ENCODE data around the gene PIK3R1.

PIK3R1 gene

DNA sequence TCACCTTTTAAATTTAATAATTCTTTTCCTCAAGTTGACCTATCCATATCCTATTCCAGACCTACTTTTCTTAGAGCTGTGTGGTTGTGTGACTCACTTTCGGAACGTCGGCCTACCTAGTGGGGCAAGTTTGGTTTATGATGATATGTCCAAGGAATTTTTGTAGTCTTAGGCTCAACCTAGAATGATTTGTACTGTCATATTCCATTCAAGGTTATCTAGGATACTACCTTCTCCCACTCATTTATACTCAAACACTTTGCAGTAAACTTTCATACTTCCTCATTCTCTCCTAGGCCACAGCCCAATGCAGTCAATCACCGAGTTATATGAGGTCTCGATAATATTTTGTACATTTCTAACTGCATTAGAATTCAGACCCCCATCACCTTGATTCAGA, 61.9 kb downstream of the PIK3R1 start:
- no peak for DNase-seq (ENCODE audit: low spot score in 2 of 2)
- ATAC-seq, result no peak
- Mint-ChIP-seq H3K27ac (peak overlapping the region; percentile 20), H3K4me1 (peaks cover 83% of the 10 kb centered on the region), H3K4me3 (no peak overlapping the region), H3K36me3 (peaks cover 82% of the 10 kb centered on the region), H3K9me3 (no peaks in the 10 kb centered on the region)

GRCh38 chr5:68279984-68280383, 64.4 kb downstream of the PIK3R1 start:
- Mint-ChIP-seq H3K4me3 (peak overlapping the region; percentile 70), H3K36me3 (peaks cover 84% of the 10 kb centered on the region), H3K4me1 (peaks cover 84% of the 10 kb centered on the region), H3K27ac (peak overlapping the region; percentile 92), H3K9me3 (no peaks in the 10 kb centered on the region)
- peak; percentile 93 for ATAC-seq
- DNase-seq (ENCODE audit: low spot score in 2 of 2), result no peak

- H3K4me1 Mint-ChIP-seq, result peaks cover 87% of the 10 kb centered on the region
- no peak for DNase-seq (ENCODE audit: low spot score in 2 of 2)
- no peak for ATAC-seq
- no peaks in the 10 kb centered on the region for H3K9me3 Mint-ChIP-seq
- peak overlapping the region; percentile 70 for H3K4me3 Mint-ChIP-seq
- H3K36me3 Mint-ChIP-seq, result peaks cover 68% of the 10 kb centered on the region
- peak overlapping the region; percentile 92 for H3K27ac Mint-ChIP-seq
Observed at GRCh38 chr5:68282001-68282400, 66.4 kb downstream of the PIK3R1 start.

DNA sequence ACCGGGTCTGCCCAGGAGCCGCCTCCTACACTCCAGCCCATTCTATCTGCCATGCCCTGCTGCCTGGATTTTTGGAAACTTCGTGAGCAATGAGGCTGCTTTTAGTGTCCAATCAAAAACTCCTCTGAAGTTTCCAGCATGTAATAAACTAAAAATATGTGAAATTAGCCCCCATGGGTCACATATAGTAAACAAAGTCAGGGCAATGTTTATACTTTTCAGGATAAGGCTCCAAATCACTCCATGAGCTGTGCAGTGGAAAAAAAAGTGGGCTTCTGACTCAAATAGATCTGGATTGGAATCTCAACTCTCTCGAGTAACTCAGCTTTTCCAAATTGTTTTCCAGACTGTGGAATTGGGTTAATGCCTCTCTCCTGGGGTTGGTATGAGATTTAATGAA, 68.2 kb downstream of the PIK3R1 start:
- Mint-ChIP-seq H3K4me3 (peak overlapping the region; percentile 85), H3K27ac (peak overlapping the region; percentile 92), H3K36me3 (peaks cover 64% of the 10 kb centered on the region), H3K4me1 (peaks cover 91% of the 10 kb centered on the region), H3K9me3 (no peaks in the 10 kb centered on the region)
- ATAC-seq (no peak), DNase-seq (ENCODE audit: low spot score in 2 of 2) (no peak)

GRCh38 chr5:68285075-68285840, 69.7 kb downstream of the PIK3R1 start:
- H3K4me3 Mint-ChIP-seq, result peak overlapping the region; percentile 85
- DNase-seq (ENCODE audit: low spot score in 2 of 2), result no peak
- no peaks in the 10 kb centered on the region for H3K9me3 Mint-ChIP-seq
- no peak for ATAC-seq
- peak overlapping the region; percentile 92 for H3K27ac Mint-ChIP-seq
- peaks cover 89% of the 10 kb centered on the region for H3K4me1 Mint-ChIP-seq
- peaks cover 56% of the 10 kb centered on the region for H3K36me3 Mint-ChIP-seq

GRCh38 chr5:68285851-68286611, 70.5 kb downstream of the PIK3R1 start:
- ATAC-seq (no peak), DNase-seq (ENCODE audit: low spot score in 2 of 2) (no peak)
- peak overlapping the region; percentile 92 for H3K27ac Mint-ChIP-seq
- no peaks in the 10 kb centered on the region for H3K9me3 Mint-ChIP-seq
- peaks cover 48% of the 10 kb centered on the region for H3K36me3 Mint-ChIP-seq
- H3K4me3 Mint-ChIP-seq, result peak overlapping the region; percentile 85
- H3K4me1 Mint-ChIP-seq, result peaks cover 89% of the 10 kb centered on the region

DNA sequence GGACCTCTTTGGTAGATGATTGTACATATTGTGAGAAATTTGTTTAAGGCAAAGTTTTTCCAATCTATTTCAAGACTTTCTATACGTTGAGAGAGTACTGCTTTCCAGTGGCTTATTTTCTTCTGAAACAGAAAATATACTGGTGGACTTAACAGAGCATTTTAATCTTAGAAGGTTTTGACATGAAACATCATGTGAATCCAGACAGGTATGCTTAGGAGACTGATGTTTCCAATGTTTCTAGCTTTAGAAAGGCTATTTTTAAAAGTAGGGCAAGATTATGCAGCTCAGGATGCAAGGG, 71.0 kb downstream of the PIK3R1 start:
- ATAC-seq, result no peak
- no peak for DNase-seq (ENCODE audit: low spot score in 2 of 2)
- H3K4me1 Mint-ChIP-seq, result peaks cover 90% of the 10 kb centered on the region
- peak overlapping the region; percentile 85 for H3K4me3 Mint-ChIP-seq
- H3K36me3 Mint-ChIP-seq, result peaks cover 44% of the 10 kb centered on the region
- no peaks in the 10 kb centered on the region for H3K9me3 Mint-ChIP-seq
- H3K27ac Mint-ChIP-seq, result peak overlapping the region; percentile 92

GRCh38 chr5:68287631-68287975, 72.0 kb downstream of the PIK3R1 start:
- Mint-ChIP-seq H3K4me3 (peak overlapping the region; percentile 85), H3K4me1 (peaks cover 90% of the 10 kb centered on the region), H3K36me3 (peaks cover 44% of the 10 kb centered on the region), H3K9me3 (no peaks in the 10 kb centered on the region), H3K27ac (peak overlapping the region; percentile 90)
- ATAC-seq (no peak), DNase-seq (ENCODE audit: low spot score in 2 of 2) (no peak)

DNA sequence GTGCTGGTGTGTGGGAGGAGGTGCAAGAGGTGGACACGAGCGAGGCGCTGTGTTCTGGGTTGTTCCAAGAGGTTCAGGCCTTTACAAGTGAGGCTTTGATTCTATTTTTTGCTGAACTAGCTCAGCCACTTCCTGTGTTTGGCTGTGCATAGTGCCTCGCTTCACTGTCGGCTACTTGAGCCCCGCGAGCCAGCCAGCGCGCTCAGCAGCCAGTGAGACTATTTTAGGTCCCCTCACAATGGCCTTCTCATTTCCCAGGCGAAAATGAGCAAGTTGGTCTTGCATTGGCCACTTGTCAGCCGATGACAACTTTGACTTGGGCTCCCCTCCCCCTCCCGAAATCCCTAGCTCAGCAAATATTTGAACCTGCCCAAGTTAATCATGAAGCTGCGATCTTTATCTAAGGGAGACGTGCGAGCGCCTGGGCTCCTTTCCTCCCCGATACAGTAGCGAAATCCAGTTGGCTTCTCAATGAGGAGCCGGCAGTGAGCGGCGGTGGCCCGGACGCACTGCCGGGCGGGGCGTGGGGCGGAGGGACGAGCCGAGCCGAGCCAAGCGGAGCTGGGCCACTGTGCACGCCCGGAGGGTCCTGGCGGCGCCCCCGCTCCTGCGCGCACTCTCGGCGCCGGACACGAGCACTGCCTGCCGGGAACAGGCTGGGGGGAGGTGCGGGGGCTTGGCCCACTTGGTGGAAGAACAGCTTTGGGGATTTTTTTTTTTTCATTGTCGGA, 72.6 kb downstream of the PIK3R1 start:
- DNase-seq (ENCODE audit: low spot score in 2 of 2) (peak; percentile 32 to 74), ATAC-seq (peak; percentile 91)
- Mint-ChIP-seq H3K4me3 (peak overlapping the region; percentile 85), H3K9me3 (no peaks in the 10 kb centered on the region), H3K36me3 (peaks cover 44% of the 10 kb centered on the region), H3K4me1 (peaks cover 86% of the 10 kb centered on the region), H3K27ac (peak overlapping the region; percentile 90)

DNA sequence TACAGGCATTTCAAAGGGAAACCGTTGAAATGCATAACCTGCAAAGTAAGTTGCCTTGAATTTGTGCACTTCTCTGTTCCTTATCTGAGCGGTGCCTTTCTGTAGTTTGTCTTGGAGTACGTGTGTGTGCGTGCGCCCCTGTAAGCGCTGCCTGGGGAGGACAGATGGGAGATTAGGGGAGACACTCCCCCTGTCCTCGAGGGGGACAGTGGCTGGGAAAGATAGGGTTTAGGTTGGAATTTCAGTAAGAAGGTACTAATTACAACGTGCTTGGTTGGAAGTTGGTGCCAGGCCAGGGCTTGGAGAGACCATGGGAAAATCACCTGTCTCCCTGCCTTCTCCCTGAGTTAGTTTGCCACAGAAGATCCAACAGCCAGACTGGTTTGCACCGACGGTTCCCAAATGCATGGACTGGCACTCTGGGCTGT, 73.2 kb downstream of the PIK3R1 start:
- H3K4me3 Mint-ChIP-seq, result peak overlapping the region; percentile 85
- peak; percentile 31 for ATAC-seq
- H3K9me3 Mint-ChIP-seq, result no peaks in the 10 kb centered on the region
- no peak for DNase-seq (ENCODE audit: low spot score in 2 of 2)
- peaks cover 80% of the 10 kb centered on the region for H3K4me1 Mint-ChIP-seq
- H3K36me3 Mint-ChIP-seq, result peaks cover 49% of the 10 kb centered on the region
- peak overlapping the region; percentile 90 for H3K27ac Mint-ChIP-seq

DNA sequence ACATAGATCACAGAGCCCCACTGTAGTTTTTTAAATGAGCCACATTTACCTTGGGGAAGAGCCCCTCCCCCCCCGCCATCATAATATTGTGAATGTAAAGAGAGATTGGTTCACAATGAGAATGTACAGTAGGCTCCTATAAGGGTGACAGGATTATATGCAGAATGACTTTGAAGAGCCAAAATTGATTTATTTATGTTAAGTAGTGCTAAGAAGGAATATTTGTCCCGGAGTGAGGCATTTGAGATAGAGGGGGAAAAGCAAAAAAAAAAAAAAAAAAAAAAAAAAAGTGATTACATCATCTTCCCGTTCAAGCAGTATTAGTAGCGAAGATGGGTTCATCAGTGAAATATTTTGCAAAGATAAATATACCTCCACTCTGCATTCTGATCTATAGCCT, 73.9 kb downstream of the PIK3R1 start:
- DNase-seq (ENCODE audit: low spot score in 2 of 2), result no peak
- Mint-ChIP-seq H3K9me3 (no peaks in the 10 kb centered on the region), H3K4me1 (peaks cover 74% of the 10 kb centered on the region), H3K36me3 (peaks cover 49% of the 10 kb centered on the region), H3K4me3 (peak overlapping the region; percentile 85), H3K27ac (no peak overlapping the region)
- ATAC-seq, result no peak

DNA sequence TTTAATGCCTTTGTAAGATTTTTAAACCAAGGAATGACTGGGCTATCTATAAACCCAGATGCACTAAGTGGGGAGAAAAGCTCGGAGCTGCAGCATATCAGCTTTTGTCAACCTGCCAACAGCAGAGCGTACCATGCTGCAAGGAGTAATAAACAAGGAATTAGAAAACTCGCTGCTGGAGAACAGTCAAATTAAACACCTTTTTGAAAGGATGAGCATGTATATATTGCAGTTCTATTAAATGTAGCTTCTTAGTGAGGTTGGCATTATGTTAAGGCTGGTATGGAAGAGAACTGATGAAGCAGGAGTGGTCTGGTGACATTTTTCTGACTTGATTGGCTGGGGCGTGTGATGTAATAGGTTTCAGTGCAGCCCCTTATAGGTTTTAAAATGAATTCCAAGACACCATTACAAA, 74.7 kb downstream of the PIK3R1 start:
- no peak for ATAC-seq
- Mint-ChIP-seq H3K4me3 (peak overlapping the region; percentile 85), H3K27ac (peak overlapping the region; percentile 27), H3K4me1 (peaks cover 69% of the 10 kb centered on the region), H3K9me3 (no peaks in the 10 kb centered on the region), H3K36me3 (peaks cover 52% of the 10 kb centered on the region)
- DNase-seq (ENCODE audit: low spot score in 2 of 2), result no peak

DNA sequence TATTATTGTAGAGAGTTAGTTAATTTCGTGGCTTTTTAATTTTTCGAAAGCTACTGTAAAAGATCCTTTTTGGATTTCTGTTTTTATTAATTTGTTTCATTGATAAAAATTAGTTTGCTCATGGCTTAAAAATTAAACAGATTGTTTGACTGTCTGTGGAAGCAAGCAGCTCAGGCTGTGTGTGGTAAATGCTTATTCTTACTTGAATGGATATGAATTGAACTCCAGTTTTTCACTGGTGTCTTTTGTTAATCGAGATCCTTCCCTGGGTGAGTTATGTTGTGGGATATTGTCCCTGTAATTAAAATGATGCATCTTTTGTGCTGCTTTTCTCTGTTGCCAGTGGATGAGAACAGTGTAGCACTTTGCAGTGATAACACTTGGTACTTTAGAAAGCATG, 75.3 kb downstream of the PIK3R1 start:
- peaks cover 58% of the 10 kb centered on the region for H3K36me3 Mint-ChIP-seq
- no peak overlapping the region for H3K4me3 Mint-ChIP-seq
- no peaks in the 10 kb centered on the region for H3K9me3 Mint-ChIP-seq
- no peak for DNase-seq (ENCODE audit: low spot score in 2 of 2)
- H3K4me1 Mint-ChIP-seq, result peaks cover 65% of the 10 kb centered on the region
- H3K27ac Mint-ChIP-seq, result peak overlapping the region; percentile 27
- ATAC-seq, result no peak

- Mint-ChIP-seq H3K4me3 (no peak overlapping the region), H3K9me3 (no peaks in the 10 kb centered on the region), H3K36me3 (peaks cover 68% of the 10 kb centered on the region), H3K4me1 (peaks cover 55% of the 10 kb centered on the region), H3K27ac (peak overlapping the region; percentile 33)
- DNase-seq (ENCODE audit: low spot score in 2 of 2) (no peak), ATAC-seq (no peak)
Observed at GRCh38 chr5:68292316-68292715, 76.8 kb downstream of the PIK3R1 start.

- H3K9me3 Mint-ChIP-seq, result no peaks in the 10 kb centered on the region
- ATAC-seq (no peak), DNase-seq (ENCODE audit: low spot score in 2 of 2) (no peak)
- peaks cover 44% of the 10 kb centered on the region for H3K4me1 Mint-ChIP-seq
- H3K4me3 Mint-ChIP-seq, result no peak overlapping the region
- peaks cover 92% of the 10 kb centered on the region for H3K36me3 Mint-ChIP-seq
- peak overlapping the region; percentile 41 for H3K27ac Mint-ChIP-seq
Observed at GRCh38 chr5:68295772-68296171, 80.2 kb downstream of the PIK3R1 start.

Measured in stimulated activated effector memory CD8-positive, alpha-beta T cell treated with anti-CD3 and anti-CD28 coated beads, Interleukin-12 subunit alpha, Interleukin-12 subunit beta, amount 100 ng/mL, for 72 hours (primary cell).